ENCODE measurements around the gene MPRIP.
"Not testable (repeated sequence)": the region's sequence is repeated elsewhere in the genome, so short reads cannot be mapped to it uniquely, and the experiment has no call there.

Gene MPRIP

GRCh38 chr17:17011043-17011907, 31.0 kb upstream of the MPRIP start:
- DNase-seq: not testable (repeated sequence)

- DNase-seq: not testable (repeated sequence)
Observed at GRCh38 chr17:17013828-17014747, 28.2 kb upstream of the MPRIP start.

GRCh38 chr17:17014748-17015124, 27.5 kb upstream of the MPRIP start:
- DNase-seq: peak in 2 of 51 donors; percentile 32 to 73

GRCh38 chr17:17015230-17015629, 27.0 kb upstream of the MPRIP start:
- DNase-seq: no peak

GRCh38 chr17:17016199-17017197, 25.8 kb upstream of the MPRIP start:
- not testable (repeated sequence) for DNase-seq

GRCh38 chr17:17017343-17018014, 24.8 kb upstream of the MPRIP start:
- no peak for DNase-seq

GRCh38 chr17:17018021-17018441, 24.2 kb upstream of the MPRIP start:
- no peak for DNase-seq

GRCh38 chr17:17018612-17019429, 23.4 kb upstream of the MPRIP start:
- DNase-seq: no peak

GRCh38 chr17:17019430-17019762, 22.9 kb upstream of the MPRIP start:
- no peak for DNase-seq

- DNase-seq: no peak
Observed at GRCh38 chr17:17019891-17020456, 22.3 kb upstream of the MPRIP start.

- DNase-seq: no peak
Observed at GRCh38 chr17:17020821-17021193, 21.4 kb upstream of the MPRIP start.

GRCh38 chr17:17021194-17021863, 20.9 kb upstream of the MPRIP start:
- DNase-seq: peak in 13 of 51 donors; percentile 25 to 85 (median 52)

- DNase-seq: no peak
Observed at GRCh38 chr17:17022011-17022410, 20.2 kb upstream of the MPRIP start.

GRCh38 chr17:17022456-17022855, 19.8 kb upstream of the MPRIP start:
- DNase-seq: no peak

- DNase-seq: no peak
Observed at GRCh38 chr17:17024778-17025300, 17.4 kb upstream of the MPRIP start.

GRCh38 chr17:17025621-17026020, 16.6 kb upstream of the MPRIP start:
- no peak for DNase-seq

- DNase-seq: no peak
Observed at GRCh38 chr17:17026163-17026562, 16.1 kb upstream of the MPRIP start.

GRCh38 chr17:17027442-17028058, 14.7 kb upstream of the MPRIP start:
- DNase-seq: no peak

Measured in hypothalamus (tissue), 51 donors.